GM12892 (cell line): ENCODE data around the gene LTA. TPM values are rescaled to one million over a fixed set of nuclear protein-coding genes. Genes with fewer than 3 reads are reported as not detected.

ENCODE experiments used
- DNase-seq: peaks from one replicate; pipeline ENCODE4 v3.0.0; 2011; ENCODE audit not compliant: insufficient read length
- FAIRE-seq: peaks from 2 replicates; lab custom pipeline; 2011; peaks lifted over from hg19 to GRCh38; lab: Jason Lieb, UNC
- POLR2A ChIP-seq: IDR thresholded peaks from 2 replicates; pipeline ENCODE4 v1.6.1; 2011; ENCODE audit warnings: low read depth, low read length, control low read depth
- POLR2AphosphoS5 ChIP-seq: IDR thresholded peaks from 2 replicates; pipeline ENCODE4 v1.6.1; 2011; ENCODE audit warnings: low read depth, low read length, control low read depth
- TAF1 ChIP-seq: IDR thresholded peaks from 2 replicates; pipeline ENCODE4 v1.6.1; 2011; ENCODE audit warnings: low read depth, mild to moderate bottlenecking, control low read depth, low read length, borderline replicate concordance
- polyA plus RNA-seq: library from polyadenylated mRNA; unstranded; fragments of >200 nt; gene quantifications from one replicate; pipeline ENCODE4 v1.2.1, GENCODE V29; 2012; ENCODE audit warnings: missing spikeins, inconsistent platforms; ENCODE audit not compliant: missing spikeins

Gene LTA, protein sequence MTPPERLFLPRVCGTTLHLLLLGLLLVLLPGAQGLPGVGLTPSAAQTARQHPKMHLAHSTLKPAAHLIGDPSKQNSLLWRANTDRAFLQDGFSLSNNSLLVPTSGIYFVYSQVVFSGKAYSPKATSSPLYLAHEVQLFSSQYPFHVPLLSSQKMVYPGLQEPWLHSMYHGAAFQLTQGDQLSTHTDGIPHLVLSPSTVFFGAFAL
- polyA plus RNA-seq: 139 TPM

GRCh38 chr6:31572041-31572911 lies at the start of gene LTA:
Gene LTA (plus strand): TSS chr6:31572289. CDS start chr6:31572743, 454 bp downstream.
- peak; percentile 95 for FAIRE-seq
- TF ChIP-seq TAF1 (peak; percentile 30; the same call in 1 of the 2 replicates), POLR2AphosphoS5 (peak; percentile 91), POLR2A (peak; percentile 93)
- no peak for DNase-seq

DNA sequence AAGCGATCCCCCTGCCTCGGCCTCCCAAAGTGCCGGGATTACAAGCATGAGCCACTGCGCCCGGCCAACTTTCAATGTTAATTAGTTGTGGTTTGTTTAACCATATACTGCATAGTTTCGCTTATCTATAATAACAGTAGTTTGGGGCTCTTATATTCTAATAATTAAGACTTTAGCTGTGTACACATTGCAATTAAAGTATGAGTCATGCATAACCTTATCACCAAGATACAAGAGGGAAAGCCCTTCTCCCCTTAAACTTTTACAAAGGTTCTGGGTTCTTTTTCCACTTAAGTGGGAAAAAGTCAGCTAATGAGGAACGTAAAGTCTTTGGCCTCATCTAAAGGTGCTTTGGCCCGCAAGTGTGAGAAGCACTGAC lies 46.5 kb upstream of the LTA start:
- FAIRE-seq (no peak), DNase-seq (no peak)
- no peak for TF ChIP-seq POLR2A
- TF ChIP-seq POLR2AphosphoS5: no peak
- TF ChIP-seq TAF1: no peak

DNA sequence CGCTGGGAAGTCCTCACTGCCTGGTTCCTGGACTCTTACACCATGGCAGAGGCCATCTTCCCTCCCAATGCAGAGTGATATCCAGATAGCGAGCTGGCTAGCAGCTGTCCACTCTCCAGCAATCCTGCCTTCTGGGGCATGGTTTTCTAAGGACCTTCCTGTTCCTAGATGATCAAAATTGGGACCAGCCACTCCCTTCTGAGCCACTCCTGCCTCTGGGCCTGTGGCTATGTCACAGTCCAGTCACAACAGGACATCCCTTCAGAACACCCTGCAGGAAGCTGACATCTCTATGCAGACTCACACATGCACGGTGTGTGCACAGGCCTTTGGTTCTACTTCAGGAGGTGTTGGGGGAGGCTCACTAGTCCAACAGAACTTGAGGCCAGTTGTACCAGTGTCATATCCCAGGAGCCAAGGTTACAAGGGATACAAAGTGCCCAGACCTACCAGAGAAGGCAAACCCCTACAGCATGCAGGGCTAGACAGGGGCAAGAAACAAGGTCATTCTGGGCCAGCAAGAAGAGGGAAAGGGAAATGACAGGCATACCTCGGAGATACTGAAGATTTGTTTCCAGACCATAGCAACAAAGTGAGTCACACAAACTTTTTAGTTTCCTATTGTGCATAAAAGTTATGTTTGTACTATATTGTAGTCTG lies 46.0 kb upstream of the LTA start:
- TF ChIP-seq TAF1: no peak
- DNase-seq (no peak), FAIRE-seq (no peak)

GRCh38 chr6:31528307-31528777 lies 43.7 kb upstream of the LTA start:
- TF ChIP-seq POLR2A (no peak), TAF1 (no peak), POLR2AphosphoS5 (no peak)
- FAIRE-seq: no peak
- no peak for DNase-seq

DNA sequence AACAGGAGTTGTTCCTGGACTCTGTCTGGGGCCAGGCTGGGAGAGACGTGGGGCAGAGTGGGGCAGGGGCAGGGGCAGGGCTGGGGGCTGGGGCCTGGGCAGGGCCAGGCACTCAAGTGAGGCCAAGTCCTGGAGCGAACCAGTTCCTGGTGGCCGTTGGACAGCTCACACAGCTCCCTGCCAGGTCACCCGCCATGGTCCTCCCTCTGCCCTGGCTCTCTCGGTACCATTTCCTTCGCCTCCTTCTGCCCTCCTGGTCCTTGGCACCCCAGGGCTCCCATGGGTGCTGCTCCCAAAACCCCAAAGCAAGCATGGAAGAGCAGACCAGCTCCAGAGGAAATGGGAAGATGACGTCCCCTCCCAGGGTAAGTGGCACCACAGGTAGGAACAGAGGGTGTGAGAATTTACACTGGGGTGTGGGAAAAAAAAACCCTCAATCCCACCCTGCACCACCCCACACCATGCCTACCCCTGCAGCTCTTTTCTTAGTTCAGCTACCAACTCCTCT lies 43.2 kb upstream of the LTA start, which contains the start of gene MCCD1:
MCCD1 (plus strand) TSS at position 142 of the 508 bp plus-strand sequence; CDS start at position 195, 53 bp downstream.
- TF ChIP-seq POLR2AphosphoS5: no peak; the same call in 1 of the 2 replicates
- no peak for TF ChIP-seq TAF1
- TF ChIP-seq POLR2A: peak; percentile 54
- DNase-seq: no peak
- FAIRE-seq: no peak

GRCh38 chr6:31529329-31530150 lies 42.5 kb upstream of the LTA start:
- DNase-seq (no peak), FAIRE-seq (no peak)
- TF ChIP-seq POLR2A (no peak; the same call in 1 of the 2 replicates), POLR2AphosphoS5 (peak; percentile 42), TAF1 (no peak)

DNA sequence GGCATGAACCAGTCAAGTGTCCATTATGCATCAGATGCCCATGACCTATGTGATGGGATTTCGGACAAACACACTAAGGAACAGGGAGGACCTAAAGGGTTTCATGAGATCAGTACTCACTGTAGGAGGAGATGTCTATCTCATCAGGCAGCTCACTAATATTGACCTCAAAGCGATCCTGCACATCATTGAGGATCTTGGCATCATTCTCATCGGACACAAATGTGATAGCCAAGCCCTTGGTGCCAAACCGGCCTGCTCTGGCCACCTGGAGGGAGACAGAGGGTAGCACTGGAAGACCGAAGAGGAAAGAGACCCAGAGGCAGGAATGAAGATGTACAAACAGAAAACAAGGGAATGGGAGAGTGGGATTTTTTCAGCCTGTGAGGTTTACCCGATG lies 41.4 kb upstream of the LTA start:
- TF ChIP-seq POLR2A (peak; percentile 37; the same call in 1 of the 2 replicates), TAF1 (no peak), POLR2AphosphoS5 (no peak)
- no peak for DNase-seq
- no peak for FAIRE-seq

DNA sequence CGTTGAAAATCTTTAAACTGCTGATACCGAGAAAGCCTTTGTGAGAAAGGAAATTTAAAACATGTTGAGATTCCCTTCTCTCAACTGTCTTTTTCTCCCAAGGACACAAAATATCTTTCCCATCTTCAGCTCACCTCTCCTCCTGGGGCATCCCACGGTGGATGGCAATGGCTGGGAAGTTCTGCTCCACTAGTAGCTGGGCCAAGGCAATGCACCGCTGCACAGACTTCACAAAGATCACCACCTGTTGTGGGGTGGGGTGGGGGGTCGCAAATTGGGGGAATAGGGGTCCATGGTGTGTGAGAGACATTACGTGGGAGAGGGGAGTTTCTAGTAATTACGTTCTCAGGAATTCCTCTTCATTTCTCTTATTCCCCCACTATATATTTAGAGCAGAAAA lies 40.9 kb upstream of the LTA start:
- FAIRE-seq: no peak
- DNase-seq: no peak
- TF ChIP-seq TAF1: no peak
- TF ChIP-seq POLR2A: no peak
- TF ChIP-seq POLR2AphosphoS5: no peak; the same call in 1 of the 2 replicates

GRCh38 chr6:31531771-31532643 lies 40.1 kb upstream of the LTA start:
- TF ChIP-seq POLR2A: peak; percentile 26; the same call in 1 of the 2 replicates
- no peak for TF ChIP-seq TAF1
- peak; percentile 2; the same call in 1 of the 2 replicates for TF ChIP-seq POLR2AphosphoS5
- FAIRE-seq: no peak
- DNase-seq: no peak
